HepG2 (cell line): Measurements from ENCODE around the gene IGLL1. TPM values are rescaled to one million over a fixed set of nuclear protein-coding genes. Genes with fewer than 3 reads are reported as not detected.

Experiments
- BRD4 ChIP-seq: sonication (generic); formaldehyde crosslinking; IDR thresholded peaks from 2 replicates; pipeline ENCODE4 v1.4.0; 2020; ENCODE audit warnings: missing genetic modification reagents
- CHD2 ChIP-seq: IDR thresholded peaks from 2 replicates; pipeline ENCODE4 v1.6.1; 2011; ENCODE audit warnings: low read depth, low read length, improper control_type of control experiment
- DR1 ChIP-seq: sonication (generic); formaldehyde crosslinking; IDR thresholded peaks from 2 replicates; pipeline ENCODE4 v1.8.0; 2021; ENCODE audit warnings: mild to moderate bottlenecking, missing genetic modification reagents, inconsistent platforms
- ELF3 ChIP-seq: IDR thresholded peaks from 2 replicates; pipeline ENCODE4 v1.6.1; 2016; ENCODE audit warnings: missing genetic modification reagents, missing compliant biosample characterization
- GFI1 ChIP-seq: sonication (generic); formaldehyde crosslinking; IDR thresholded peaks from 2 replicates; pipeline ENCODE4 v1.5.0; 2020; ENCODE audit warnings: missing genetic modification reagents, mild to moderate bottlenecking, borderline replicate concordance
- IRX3 ChIP-seq: sonication (generic); formaldehyde crosslinking; IDR thresholded peaks from 2 replicates; pipeline ENCODE4 v1.8.1; 2023; ENCODE audit warnings: mild to moderate bottlenecking, low read depth, missing genetic modification reagents, borderline replicate concordance
- JUN ChIP-seq: sonication (generic); formaldehyde crosslinking; IDR thresholded peaks from 2 replicates; pipeline ENCODE4 v1.4.0; 2020; ENCODE audit warnings: mild to moderate bottlenecking, missing genetic modification reagents
- JUND ChIP-seq: sonication (generic); formaldehyde crosslinking; IDR thresholded peaks from 2 replicates; pipeline ENCODE4 v1.8.0; 2022; ENCODE audit warnings: mild to moderate bottlenecking, missing genetic modification reagents
- NFYB ChIP-seq: sonication (generic); formaldehyde crosslinking; IDR thresholded peaks from 2 replicates; pipeline ENCODE4 v1.4.0; 2020; ENCODE audit warnings: missing genetic modification reagents
- PTBP1 ChIP-seq: fragments of 200-400 bp; formaldehyde crosslinking; IDR thresholded peaks from 2 replicates; pipeline ENCODE4 v1.6.1; 2018; ENCODE audit warnings: low read length, low read depth; ENCODE audit not compliant: poor library complexity, severe bottlenecking
- SAP130 ChIP-seq: IDR thresholded peaks from 2 replicates; pipeline ENCODE4 v1.6.1; 2016; ENCODE audit warnings: low read depth
- SMARCE1 ChIP-seq: fragments of 450-650 bp; IDR thresholded peaks from 2 replicates; pipeline ENCODE4 v1.6.1; 2017; ENCODE audit warnings: borderline replicate concordance
- SRF ChIP-seq: IDR thresholded peaks from 2 replicates; pipeline ENCODE4 v1.6.1; 2011; ENCODE audit warnings: mild to moderate bottlenecking, low read depth, low read length, moderate library complexity
- SUZ12 ChIP-seq: fragments of 150-350 bp; IDR thresholded peaks from 2 replicates; pipeline ENCODE4 v1.6.1; 2014; ENCODE audit warnings: low read depth, low read length
- ZNF558 ChIP-seq: sonication (generic); formaldehyde crosslinking; IDR thresholded peaks from 2 replicates; pipeline ENCODE4 v1.9.0; 2022; ENCODE audit warnings: mild to moderate bottlenecking, missing genetic modification reagents, borderline replicate concordance
- ZNF567 ChIP-seq: sonication (generic); formaldehyde crosslinking; IDR thresholded peaks from 2 replicates; pipeline ENCODE4 v1.8.1; 2023; ENCODE audit warnings: mild to moderate bottlenecking, missing genetic modification reagents, borderline replicate concordance
- ZNF616 ChIP-seq: sonication (generic); formaldehyde crosslinking; IDR thresholded peaks from 2 replicates; pipeline ENCODE4 v1.5.0; 2020; ENCODE audit warnings: low read depth, mild to moderate bottlenecking, missing genetic modification reagents
- ZNF775 ChIP-seq: sonication (generic); formaldehyde crosslinking; IDR thresholded peaks from 2 replicates; pipeline ENCODE4 v1.4.0; 2020; ENCODE audit warnings: missing genetic modification reagents, mild to moderate bottlenecking, moderate library complexity, borderline replicate concordance
- ZNF839 ChIP-seq: sonication (generic); formaldehyde crosslinking; IDR thresholded peaks from 2 replicates; pipeline ENCODE4 v1.4.0; 2020; ENCODE audit warnings: missing genetic modification reagents, mild to moderate bottlenecking, borderline replicate concordance
- ZNF850 ChIP-seq: sonication (generic); formaldehyde crosslinking; conservative IDR thresholded peaks from 2 replicates; pipeline ENCODE4 v1.9.0; 2021; ENCODE audit warnings: mild to moderate bottlenecking, missing genetic modification reagents
- polyA plus RNA-seq, 8 experiments: library from polyadenylated mRNA; depleted of rRNA in 3 of 8; stranded (reverse) in 7 of 8; unstranded in 1 of 8; fragments of >200 nt; fragmentation: Illumina TruSeq in 4 of 8; extraction: Trizol in 4 of 8; gene quantifications; 2 replicates each; pipeline versions ENCODE4 v1.2.1 to v1.2.3, GENCODE V29; 2011 to 2016; ENCODE audit warnings: low read depth in 4 of 8, missing spikeins in 1 of 8, mixed read lengths in 1 of 8; ENCODE audit not compliant: insufficient read depth in 1 of 8
- total RNA-seq, 5 experiments: library from RNA; depleted of rRNA; stranded (reverse); fragments of >200 nt; fragmentation: Illumina TruSeq; extraction: Trizol; gene quantifications; 2 replicates each; pipeline ENCODE4 v1.2.3, GENCODE V29; 2016; ENCODE audit warnings: low read depth in 1 of 5
- TF ChIP-seq, protein P1 (sequence below): sonication (generic); formaldehyde crosslinking; IDR thresholded peaks from 2 replicates; pipeline ENCODE4 v1.5.0; 2020; ENCODE audit warnings: mild to moderate bottlenecking, missing genetic modification reagents
- TF ChIP-seq, protein P2 (sequence below): sonication (generic); formaldehyde crosslinking; conservative IDR thresholded peaks from 2 replicates; pipeline ENCODE4 v1.4.0; 2020; ENCODE audit warnings: missing genetic modification reagents
- TF ChIP-seq, protein P3 (sequence below): sonication (generic); formaldehyde crosslinking; IDR thresholded peaks from 2 replicates; pipeline ENCODE4 v1.4.0; 2020; ENCODE audit warnings: low read depth, mild to moderate bottlenecking, missing genetic modification reagents
- TF ChIP-seq, protein P4 (sequence below): sonication (generic); formaldehyde crosslinking; IDR thresholded peaks from 2 replicates; pipeline ENCODE4 v1.4.0; 2020; ENCODE audit warnings: mild to moderate bottlenecking, low read depth, missing genetic modification reagents
- TF ChIP-seq, protein P5 (sequence below): sonication (generic); IDR thresholded peaks from 2 replicates; pipeline ENCODE4 v1.6.1; 2016; ENCODE audit warnings: low read depth, borderline replicate concordance

IGLL1 gene
- total and polyA plus RNA-seq, 2 of the 13 experiments (the other 11 are each of a cell fraction or from before 2014, with no cell fraction given) = not detected

DNA sequence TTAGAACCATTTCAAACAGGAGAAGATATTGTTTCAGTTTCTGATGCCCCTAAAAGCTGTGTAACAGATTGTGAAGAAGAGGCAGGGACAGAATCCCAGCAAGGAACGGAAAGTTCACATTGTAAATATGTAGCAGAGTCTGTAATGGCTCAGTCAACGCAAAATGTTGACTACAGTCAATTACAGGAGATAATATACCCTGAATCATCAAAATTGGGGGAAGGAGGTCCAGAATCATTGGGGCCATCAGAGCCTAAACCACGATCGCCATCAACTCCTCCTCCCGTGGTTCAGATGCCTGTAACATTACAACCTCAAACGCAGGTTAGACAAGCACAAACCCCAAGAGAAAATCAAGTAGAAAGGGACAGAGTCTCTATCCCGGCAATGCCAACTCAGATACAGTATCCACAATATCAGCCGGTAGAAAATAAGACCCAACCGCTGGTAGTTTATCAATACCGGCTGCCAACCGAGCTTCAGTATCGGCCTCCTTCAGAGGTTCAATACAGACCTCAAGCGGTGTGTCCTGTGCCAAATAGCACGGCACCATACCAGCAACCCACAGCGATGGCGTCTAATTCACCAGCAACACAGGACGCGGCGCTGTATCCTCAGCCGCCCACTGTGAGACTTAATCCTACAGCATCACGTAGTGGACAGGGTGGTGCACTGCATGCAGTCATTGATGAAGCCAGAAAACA is 40.8 kb downstream of the IGLL1 start (continued):
- TF ChIP-seq, protein P1, sequence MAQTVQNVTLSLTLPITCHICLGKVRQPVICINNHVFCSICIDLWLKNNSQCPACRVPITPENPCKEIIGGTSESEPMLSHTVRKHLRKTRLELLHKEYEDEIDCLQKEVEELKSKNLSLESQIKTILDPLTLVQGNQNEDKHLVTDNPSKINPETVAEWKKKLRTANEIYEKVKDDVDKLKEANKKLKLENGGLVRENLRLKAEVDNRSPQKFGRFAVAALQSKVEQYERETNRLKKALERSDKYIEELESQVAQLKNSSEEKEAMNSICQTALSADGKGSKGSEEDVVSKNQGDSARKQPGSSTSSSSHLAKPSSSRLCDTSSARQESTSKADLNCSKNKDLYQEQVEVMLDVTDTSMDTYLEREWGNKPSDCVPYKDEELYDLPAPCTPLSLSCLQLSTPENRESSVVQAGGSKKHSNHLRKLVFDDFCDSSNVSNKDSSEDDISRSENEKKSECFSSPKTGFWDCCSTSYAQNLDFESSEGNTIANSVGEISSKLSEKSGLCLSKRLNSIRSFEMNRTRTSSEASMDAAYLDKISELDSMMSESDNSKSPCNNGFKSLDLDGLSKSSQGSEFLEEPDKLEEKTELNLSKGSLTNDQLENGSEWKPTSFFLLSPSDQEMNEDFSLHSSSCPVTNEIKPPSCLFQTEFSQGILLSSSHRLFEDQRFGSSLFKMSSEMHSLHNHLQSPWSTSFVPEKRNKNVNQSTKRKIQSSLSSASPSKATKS (CRISPR knock-in tag) = no peak
- TF ChIP-seq IRX3 = no peak
- TF ChIP-seq ZNF558 (CRISPR knock-in tag) = no peak
- TF ChIP-seq SAP130 (CRISPR knock-in tag) = peak; percentile 37; the same call in 1 of the 2 replicates
- TF ChIP-seq, protein P2, sequence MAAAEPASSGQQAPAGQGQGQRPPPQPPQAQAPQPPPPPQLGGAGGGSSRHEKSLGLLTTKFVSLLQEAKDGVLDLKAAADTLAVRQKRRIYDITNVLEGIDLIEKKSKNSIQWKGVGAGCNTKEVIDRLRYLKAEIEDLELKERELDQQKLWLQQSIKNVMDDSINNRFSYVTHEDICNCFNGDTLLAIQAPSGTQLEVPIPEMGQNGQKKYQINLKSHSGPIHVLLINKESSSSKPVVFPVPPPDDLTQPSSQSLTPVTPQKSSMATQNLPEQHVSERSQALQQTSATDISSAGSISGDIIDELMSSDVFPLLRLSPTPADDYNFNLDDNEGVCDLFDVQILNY (CRISPR knock-in tag) = no peak
- TF ChIP-seq PTBP1 = no peak
- TF ChIP-seq JUN (CRISPR knock-in tag) = no peak
- TF ChIP-seq ZNF850 (CRISPR knock-in tag) = no peak
- TF ChIP-seq ZNF775 (CRISPR knock-in tag) = no peak
- TF ChIP-seq GFI1 (CRISPR knock-in tag) = peak; percentile 57
- no peak for TF ChIP-seq ZNF839 (CRISPR knock-in tag)
- TF ChIP-seq, protein P3, sequence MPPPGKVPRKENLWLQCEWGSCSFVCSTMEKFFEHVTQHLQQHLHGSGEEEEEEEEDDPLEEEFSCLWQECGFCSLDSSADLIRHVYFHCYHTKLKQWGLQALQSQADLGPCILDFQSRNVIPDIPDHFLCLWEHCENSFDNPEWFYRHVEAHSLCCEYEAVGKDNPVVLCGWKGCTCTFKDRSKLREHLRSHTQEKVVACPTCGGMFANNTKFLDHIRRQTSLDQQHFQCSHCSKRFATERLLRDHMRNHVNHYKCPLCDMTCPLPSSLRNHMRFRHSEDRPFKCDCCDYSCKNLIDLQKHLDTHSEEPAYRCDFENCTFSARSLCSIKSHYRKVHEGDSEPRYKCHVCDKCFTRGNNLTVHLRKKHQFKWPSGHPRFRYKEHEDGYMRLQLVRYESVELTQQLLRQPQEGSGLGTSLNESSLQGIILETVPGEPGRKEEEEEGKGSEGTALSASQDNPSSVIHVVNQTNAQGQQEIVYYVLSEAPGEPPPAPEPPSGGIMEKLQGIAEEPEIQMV (CRISPR knock-in tag) = no peak
- TF ChIP-seq, protein P4, sequence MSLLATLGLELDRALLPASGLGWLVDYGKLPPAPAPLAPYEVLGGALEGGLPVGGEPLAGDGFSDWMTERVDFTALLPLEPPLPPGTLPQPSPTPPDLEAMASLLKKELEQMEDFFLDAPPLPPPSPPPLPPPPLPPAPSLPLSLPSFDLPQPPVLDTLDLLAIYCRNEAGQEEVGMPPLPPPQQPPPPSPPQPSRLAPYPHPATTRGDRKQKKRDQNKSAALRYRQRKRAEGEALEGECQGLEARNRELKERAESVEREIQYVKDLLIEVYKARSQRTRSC (CRISPR knock-in tag) = no peak
- TF ChIP-seq DR1 (CRISPR knock-in tag) = no peak
- no peak for TF ChIP-seq SMARCE1
- no peak for TF ChIP-seq ZNF567 (CRISPR knock-in tag)
- no peak for TF ChIP-seq NFYB (CRISPR knock-in tag)
- TF ChIP-seq JUND = 0 out of 2 replicates have a peak, but pooled peaks have one; percentile 27
- TF ChIP-seq, protein P5, sequence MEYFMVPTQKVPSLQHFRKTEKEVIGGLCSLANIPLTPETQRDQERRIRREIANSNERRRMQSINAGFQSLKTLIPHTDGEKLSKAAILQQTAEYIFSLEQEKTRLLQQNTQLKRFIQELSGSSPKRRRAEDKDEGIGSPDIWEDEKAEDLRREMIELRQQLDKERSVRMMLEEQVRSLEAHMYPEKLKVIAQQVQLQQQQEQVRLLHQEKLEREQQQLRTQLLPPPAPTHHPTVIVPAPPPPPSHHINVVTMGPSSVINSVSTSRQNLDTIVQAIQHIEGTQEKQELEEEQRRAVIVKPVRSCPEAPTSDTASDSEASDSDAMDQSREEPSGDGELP = no peak
- no peak for TF ChIP-seq BRD4
- no peak for TF ChIP-seq ZNF616 (CRISPR knock-in tag)
- TF ChIP-seq CHD2 = no peak
- TF ChIP-seq SUZ12 = no peak
- TF ChIP-seq ELF3 (CRISPR knock-in tag) = peak; percentile 59; the same call in 1 of the 2 replicates
- no peak for TF ChIP-seq SRF
